Measurements from ENCODE around the gene THAP5.
"Not testable (repeated sequence)": the region's sequence is repeated elsewhere in the genome, so short reads cannot be mapped to it uniquely, and the experiment has no call there.

THAP5 gene

DNA sequence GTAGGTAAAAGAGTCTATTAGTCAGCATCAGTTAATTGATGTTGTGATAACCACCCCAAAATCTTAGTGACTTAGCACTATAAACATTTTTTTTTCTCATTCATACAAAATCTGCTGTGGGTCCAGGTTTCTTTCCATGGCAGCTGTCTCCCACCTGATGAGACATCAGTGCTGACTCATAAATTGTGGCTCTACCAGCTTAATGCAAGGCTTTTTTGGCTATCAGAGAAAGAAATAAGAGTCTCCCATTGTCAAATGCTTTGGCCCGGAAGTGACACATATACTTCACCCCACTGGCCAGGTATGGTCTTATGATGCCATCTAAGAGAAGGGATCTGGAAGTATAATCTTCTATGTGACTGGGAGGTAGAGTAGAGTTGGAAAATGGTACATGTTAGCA lies 14.7 kb upstream of the THAP5 start:
- no peak for DNase-seq (ENCODE audit: low read depth)

DNA sequence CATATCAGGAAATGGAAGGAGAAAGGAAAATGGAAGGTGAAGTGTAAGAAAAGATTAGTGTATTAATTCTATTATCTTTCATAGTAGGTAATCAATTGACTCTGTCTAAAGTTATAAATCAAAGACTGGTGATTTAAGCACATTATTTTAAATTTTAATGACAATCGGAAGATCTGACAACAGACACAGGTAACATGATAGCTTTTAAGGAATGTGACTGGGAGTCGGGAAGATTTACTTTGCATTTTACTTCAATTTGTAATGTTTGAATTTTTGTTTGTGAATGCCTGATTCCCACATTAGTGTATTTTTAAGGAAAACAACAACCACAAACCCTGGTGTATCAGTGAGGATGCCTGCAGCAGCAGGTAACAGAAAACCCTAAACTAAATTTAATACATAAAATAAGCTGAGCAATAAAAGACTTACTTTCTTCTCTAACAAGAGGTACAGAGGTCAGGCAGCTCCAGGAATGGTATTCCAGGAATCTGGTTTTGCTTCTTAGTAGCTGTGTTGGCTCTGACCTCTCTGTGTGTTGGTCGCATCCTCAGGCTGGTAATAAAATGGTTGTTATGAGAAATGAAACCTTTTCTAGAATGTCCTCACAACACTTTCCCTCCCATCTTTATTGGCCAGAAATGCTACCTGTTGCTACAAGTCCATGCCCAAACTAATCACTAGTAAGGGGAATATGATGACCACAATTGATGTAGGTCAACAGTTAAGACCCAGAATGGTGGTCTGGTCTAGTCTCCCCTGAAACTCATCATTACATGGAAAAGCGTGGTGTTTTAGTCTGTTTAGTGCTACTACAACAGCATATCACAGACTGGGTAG lies 12.4 kb upstream of the THAP5 start:
- peak; percentile 8 for DNase-seq (ENCODE audit: low read depth)

DNA sequence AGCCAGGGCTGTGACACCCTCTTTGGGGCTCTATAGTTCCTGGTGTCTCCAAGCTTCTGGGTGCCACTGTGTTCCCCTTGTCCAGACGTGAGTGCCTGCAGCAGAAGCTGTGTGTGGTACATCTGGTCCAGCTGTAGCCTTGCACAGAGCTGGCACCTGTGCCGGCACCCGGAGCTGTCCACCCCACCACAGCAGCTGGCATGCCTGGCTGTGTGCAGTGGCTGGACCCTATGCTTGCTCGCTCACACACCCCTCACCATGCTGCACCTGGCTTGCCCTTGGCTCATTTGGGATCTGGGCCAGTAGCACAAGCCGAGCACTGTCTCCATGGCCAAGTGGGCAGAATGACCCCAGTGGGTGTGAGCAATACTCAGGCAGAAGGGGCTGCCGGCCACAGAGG lies 10.8 kb upstream of the THAP5 start:
- DNase-seq (ENCODE audit: low read depth) = no peak

DNA sequence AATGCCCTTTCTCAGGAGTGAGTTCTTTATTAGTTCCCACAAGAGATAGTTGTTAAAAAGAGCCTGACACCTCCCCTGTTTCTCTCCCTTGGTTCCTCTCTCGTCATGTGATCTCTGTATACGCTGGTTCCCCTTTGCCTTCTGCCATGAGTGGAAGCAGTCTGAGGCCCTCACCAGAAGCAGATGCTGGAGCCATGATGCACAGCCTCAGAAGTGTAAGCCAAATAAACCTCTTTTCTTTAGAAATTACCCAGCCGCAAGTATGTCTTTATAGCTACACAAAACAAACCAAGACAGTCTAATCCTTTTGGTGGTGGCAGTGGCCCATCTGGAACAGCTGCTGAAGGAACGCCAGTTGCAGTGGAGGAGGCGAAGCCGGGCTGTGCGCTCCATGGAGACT lies 9.4 kb upstream of the THAP5 start:
- no peak for DNase-seq (ENCODE audit: low read depth)

DNA sequence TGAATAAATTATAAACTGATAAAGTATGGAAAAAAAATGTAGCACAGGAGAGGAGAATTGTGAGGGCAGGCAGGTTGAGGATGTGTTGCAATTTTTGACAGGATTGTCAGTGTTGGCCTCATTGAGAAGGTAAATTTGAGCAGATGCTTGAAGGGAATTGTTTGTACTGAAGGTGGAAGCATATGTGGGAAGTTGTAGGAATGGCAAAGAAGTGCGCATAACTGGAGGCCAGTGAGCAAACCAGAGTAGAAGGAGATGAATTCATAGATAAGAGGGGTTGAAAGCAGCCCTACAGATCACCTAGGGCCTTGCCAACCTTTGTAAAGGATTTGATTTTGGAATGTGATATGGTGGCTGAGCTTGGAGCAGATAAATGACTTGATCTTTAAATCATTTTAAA lies 6.6 kb upstream of the THAP5 start:
- DNase-seq (ENCODE audit: low read depth) = no peak

DNA sequence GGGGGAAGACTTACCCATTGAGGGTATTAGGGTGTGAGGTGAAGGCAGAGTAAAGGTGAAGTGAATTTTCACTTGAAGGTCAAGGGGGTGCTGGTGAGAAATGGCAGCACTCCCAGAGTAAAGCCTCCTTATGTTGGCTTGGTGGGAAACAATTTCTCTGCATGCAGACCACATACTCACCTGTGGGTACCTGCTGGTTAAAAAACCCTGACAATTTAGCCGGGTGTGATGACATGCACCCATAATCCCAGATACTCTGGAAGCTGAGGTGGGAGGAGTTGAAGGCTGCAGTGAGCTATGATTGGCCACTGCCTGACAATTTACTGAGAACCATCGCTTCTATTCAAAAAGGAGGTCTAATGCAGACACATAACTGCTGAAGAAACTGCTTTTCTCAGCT lies 5.7 kb upstream of the THAP5 start:
- DNase-seq (ENCODE audit: low read depth) = no peak

DNA sequence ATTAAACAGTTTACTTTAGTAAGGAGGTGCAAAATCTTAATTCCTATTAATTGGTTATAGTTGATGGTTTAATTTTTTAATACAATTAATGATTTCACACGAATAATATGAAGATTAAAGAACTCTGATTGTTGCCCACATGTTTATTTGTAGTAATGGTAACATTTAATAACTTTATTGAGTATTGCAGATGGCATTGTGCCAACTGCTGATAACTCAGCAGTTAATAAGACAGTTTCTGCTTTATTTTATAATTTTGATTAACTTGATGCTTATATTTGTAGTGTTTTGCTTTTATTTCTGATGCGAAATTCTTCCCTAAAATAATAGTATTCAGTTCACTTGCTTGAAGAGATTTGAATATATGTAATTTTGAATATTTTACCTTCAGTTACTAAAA lies 3.0 kb upstream of the THAP5 start:
- no peak for DNase-seq (ENCODE audit: low read depth)

DNA sequence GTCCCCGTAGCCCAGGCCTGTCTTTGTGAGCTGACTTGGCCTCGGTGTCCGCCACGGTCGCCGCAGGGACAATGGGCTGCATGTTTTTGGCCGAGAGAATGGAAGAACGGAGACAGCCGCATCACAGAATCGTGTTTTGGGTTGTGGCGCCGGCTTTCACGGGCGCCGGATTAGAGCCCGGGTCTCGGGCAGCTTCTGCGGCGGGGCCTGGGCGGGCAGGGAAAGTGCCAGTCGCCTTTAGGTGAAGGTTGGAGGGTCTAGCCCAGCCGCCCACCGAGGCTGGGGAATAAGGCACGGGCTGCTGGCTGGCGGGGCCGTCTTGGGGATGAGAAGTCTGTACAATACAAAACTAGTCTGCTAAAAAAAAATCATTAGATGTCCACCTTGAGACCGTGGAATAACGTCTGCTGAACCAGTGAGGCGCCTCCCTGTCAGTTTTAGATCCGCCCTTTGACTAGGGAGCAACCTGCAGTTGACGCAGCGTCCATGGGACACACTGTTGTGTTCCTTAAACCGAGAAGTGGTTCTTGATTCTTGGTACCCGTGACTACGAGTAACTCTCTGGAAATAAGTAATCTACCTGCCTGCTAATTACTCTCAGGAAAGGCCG lies 745 bp upstream of the THAP5 start:
- peak; percentile 62 for DNase-seq (ENCODE audit: low read depth)

DNA sequence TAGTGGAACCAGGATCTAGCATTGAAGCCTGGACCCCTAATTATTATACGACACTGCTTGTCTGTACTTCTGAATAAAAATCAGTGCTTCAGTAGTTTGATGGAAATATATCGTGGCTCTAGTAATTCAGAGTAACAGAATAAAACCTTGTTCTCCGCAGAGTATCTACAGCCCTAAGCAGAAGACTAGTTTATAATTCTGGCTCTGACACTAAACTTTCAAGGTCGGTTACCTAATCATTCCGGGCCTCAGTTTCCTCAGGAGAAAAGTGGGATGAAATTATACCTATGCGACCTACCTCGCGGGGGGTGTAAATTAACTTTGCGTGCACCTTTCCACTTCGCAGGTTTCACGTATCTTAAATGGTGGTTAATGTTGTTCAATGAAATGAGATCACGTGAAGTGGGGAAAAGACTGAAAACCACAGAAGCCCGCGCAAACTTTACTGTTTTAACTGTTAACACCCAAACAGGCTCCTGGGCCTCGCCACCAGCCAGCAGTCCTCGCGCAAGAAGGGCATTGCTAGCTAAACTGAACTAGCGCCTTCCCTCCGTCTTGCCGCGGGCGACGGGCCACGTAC lies 615 bp downstream of the THAP5 start:
- no peak for DNase-seq (ENCODE audit: low read depth)

DNA sequence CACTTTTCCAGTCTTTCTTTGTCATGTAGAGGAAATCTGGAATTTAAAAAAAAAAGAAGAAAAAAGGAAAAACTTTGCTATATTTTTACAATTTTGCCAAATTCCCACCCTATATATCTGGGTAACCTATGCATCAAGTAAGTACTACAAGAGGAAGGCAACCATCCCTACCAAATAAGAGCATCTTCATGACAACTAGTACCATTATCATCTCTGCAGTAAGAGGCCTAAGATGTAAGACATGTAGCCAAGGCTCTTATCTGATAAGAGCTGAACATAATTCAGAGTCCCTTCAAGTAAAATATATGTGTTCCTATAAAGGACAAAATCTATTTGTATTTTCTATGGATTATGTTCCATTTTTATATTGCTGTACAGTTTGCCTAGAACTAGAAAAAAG lies 3.5 kb downstream of the THAP5 start:
- DNase-seq (ENCODE audit: low read depth) = no peak

DNA sequence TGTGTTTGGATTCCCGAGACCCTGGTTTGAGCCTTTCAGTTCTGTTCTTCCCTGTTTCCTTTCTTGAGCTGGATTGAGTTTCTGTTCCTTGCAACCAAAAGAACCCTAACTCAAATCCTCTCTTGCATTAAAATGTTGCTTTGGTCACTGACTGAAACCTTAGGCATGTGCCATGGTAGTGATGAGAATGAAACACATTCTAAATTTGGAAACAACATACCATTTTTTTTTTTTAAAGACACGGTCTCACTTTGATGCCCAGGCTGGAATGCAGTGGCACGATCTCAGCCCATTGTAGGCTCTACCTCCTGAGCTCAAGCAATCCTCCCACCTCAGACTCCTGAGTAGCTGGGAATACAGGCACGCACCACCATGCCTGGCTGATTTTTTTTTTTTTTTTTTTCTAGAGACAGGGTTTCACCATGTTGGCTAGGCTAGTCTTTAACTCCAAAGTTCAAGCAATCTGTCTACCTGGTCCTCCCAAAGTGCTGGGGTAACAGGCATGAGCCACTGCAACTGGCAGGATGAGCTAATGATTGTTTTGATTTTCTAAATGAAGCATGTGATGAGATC lies 8.4 kb downstream of the THAP5 start:
- DNase-seq (ENCODE audit: low read depth) = peak; percentile 5

DNA sequence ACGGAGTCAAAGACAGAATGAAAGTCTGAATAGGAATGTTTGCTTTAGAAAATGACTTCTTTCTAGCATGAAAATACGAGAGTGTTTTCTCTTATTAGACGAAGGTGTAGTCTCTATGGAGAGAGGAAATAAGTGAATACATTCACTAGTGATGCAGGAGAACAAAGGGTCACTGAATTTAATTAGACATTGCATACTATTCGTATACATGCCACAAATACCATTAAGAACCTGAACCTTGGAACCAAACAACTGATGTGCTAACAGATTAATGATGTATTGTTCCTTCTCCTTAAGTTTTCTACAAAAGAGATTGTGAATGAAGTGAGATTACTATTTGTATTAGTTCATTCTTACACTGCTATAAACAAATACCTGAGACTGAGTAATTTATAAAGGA lies 10.3 kb downstream of the THAP5 start:
- DNase-seq (ENCODE audit: low read depth) = no peak

DNA sequence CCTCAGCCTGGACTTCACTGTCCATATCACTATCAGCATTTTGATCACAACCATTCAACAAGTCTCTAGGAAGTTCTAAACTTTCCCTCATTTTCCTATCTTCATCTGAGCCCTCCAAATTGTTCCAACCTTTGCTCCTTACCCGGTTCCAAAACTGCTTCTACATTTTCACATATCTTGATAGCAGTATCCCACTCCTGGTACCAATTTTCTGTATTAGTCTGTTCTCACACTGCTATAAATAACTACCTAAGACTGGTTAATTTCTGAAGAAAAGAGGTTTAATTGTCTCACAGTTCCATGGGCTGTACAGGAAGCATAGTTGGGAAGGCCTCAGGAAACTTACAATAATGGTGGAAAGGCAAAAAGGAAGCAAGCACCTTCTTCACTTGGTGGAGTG lies 11.9 kb downstream of the THAP5 start:
- DNase-seq (ENCODE audit: low read depth) = no peak

DNA sequence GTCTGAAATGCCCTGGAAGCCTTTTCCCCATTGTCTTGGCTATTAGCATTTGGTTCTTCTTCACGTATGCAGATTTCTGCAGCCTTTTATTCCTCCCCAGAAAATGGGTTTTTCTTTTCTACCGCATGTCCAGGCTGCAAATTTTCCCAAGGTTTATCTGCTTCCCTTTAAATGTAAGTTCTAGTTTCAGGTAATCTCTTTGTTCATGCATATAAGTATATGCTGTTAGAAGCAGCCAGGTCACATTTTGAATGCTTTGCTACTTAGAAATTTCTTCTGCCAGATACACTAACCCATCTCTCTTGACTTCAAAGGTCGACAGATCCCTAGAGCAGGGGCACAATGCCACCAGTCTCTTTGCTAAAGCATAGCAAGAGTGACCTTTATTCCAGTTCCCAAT lies 12.3 kb downstream of the THAP5 start:
- DNase-seq (ENCODE audit: low read depth) = no peak

DNA sequence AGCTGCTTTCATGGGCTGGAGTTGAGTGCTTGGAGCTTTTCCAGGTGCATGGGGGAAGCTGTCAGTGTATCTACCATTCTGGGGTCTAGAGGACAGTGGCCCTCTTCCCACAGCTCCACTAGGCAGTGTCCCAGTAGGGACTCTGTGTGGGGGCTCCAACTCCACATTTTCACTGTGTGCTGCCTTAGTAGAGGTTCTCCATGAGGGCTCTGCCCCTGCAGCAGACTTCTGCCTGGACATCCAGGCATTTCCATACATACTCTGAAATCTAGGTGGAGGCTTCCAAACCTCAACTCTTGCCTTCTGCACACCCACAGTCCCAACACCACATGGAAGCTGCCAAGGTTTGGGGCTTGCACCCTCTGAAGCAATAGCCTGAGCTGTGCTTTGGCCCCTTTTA lies 12.8 kb downstream of the THAP5 start:
- not testable (repeated sequence) for DNase-seq (ENCODE audit: low read depth)

DNA sequence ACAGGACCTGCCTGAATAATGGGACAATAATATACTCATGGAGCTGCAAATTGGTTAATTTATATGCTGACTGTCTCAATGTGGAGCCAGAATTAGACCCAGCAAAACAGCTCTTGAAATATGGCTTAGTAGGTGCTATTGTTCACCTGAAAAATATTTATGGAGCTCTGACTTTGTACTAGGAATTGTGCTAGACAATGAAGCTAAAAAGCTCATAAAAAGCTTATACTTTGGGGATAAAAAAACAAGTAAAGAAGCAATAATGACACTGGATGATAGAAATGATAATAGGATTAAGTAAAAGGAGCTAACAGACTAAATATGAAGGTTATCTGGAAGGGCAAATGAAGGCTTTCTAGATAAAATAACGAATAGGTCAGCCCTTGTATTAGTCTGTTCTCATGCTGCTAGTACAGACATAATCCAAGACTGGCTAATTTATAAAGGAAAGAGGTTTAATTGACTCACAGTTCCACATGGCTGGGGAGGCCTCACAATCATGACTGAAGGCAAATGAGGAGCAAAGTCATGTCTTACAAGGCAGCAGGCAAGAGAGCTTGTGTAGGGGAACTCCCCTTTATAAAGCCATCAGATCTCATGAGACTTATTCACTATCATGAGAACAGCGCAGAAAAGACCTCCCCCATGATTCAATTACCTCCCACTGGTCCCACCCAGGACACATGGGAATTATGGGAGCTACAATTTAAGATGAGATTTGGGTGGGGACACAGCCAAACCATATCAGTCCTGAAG lies 21.2 kb downstream of the THAP5 start:
- DNase-seq (ENCODE audit: low read depth) = not testable (repeated sequence)

DNA sequence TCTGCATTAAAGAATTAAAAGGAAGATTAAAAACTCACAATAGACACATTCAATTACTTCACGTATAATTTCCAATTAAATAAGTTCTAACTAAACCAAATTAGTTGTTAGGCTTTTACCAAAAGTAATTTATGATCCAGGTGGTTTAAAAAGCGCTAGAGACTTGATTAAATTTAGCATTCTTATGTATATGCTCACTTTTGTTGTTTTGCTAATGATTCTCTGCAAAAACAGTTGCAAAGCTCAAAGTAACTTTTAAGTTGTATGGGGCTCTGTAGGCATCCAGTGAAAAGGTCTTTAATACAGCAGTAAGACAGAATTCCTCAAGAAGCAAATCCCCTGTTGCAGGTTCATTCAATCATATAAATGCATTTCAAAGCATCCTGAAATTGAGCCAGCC lies 28.0 kb downstream of the THAP5 start:
- no peak for DNase-seq (ENCODE audit: low read depth)

DNA sequence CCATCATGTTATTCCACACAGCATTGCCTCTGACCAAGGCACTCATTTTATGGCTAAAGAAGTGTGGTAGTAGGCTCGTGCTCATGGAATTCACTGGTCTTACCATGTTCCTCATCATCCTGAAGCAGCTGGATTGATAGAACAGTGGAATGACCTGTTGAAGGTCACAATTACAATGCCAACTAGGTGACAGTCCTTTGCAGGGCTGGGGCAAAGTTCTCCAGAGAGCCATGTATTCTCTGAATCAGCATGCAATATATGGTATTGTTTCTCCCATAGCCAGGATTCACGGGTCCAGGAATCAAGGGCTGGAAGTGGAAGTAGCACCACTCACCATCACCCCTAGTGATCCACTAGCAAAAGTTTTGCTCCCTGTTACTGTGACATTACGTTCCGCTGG lies 30.8 kb downstream of the THAP5 start:
- not testable (repeated sequence) for DNase-seq (ENCODE audit: low read depth)

DNA sequence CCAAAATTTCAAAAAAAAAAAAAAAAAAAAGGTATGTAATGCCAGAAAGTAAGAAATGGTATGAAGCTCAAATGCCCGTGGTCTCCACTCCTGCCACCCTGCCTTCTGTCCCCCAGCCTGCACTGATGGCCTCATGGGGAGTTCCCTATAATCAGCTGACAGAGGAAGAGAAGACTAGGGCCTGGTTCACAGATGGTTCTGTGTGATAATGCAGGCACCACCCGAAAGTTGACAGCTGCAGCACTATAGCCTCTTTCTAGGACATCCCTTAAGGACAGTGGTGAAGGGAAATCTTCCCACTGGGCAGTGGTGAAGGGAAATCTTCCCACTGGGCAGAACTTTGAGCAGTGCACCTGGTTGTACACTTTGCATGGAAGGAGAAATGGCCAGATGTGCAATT lies 31.3 kb downstream of the THAP5 start:
- not testable (repeated sequence) for DNase-seq (ENCODE audit: low read depth)

DNA sequence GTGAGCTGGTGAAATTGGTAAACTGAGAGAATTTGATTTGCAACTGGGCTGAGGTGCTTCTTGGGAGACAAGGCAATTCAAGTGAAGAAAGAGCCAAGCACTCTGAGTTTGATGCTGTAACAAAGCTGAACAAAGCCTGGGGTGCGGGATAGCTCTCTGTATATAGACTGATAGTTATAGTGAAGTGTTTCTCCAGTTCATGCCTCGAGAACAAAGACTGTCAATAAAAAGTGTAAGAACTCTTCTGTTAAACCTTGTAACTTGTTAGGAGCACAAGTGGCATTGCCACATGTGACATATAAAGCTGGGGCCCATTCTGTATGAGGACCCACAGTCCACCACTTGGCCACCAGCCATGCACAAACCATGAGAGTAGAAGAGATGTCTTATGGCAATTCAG lies 32.3 kb downstream of the THAP5 start:
- DNase-seq (ENCODE audit: low read depth) = no peak

DNA sequence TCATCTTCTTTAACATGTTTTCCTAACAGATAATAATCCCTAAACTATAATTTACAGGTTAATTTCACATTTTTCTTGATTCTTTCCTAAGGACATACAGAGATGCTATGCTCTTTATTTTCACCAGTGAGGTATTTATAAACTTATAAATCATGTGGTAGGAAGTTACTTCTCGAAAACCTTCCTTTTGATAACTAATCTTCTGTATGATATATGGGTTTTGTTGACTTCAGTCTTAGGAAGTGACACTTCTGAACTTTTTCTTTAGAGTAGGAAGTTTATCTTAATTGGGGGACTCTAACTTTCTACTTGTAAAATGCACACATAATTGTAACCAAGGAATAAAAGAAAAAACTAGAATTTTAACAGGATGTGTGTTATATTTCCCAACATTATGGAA lies 33.8 kb downstream of the THAP5 start:
- DNase-seq (ENCODE audit: low read depth) = no peak

DNA sequence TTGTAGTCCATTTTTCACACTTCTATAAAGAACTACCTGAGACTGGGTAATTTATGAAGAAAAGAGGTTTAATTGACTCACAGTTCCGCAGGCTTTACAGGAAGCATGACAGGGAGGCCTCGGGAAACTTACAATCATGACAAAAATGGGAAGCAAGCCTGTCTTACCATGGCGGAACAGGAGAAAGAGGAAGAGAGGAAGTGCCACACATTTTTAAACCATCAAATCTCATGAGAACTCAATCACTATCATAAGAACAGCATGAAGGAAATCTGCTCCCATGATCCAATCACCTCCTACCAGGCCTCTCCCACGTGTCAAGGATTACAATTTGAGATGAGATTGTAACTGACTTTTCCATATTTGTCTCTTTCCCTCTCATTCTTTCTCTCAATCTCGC lies 34.2 kb downstream of the THAP5 start:
- no peak for DNase-seq (ENCODE audit: low read depth)

DNA sequence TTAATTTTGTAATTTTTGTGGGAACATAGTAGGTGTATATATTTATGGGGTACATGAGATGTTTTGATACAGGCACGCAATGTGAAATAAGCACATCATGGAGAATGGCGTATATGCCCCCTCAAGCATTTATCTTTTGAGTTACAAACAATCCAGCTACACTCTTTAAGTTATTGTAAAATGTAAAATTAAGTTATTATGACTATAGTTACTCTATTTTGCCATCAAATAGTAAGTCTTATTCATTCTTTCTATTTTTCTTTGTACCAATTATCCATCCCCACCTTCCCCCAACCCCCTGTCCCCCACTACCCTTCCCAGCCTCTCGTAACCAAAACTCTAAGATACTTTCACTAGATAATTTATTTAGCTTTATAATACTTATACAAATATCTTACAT lies 35.8 kb downstream of the THAP5 start:
- DNase-seq (ENCODE audit: low read depth) = no peak
